ENCODE measurements around the gene CACNA1H.

Gene CACNA1H

GRCh38 chr16:1126044-1126443, 26.9 kb upstream of the CACNA1H start:
- no peaks in the 10 kb centered on the region for H3K79me1 ChIP-seq (replicated peaks; ENCODE audit: low read length, poor library complexity, severe bottlenecking)
- H2BK120ac ChIP-seq (ENCODE audit: low read depth, low read length), result no peak overlapping the region
- H3K27me3 ChIP-seq (ENCODE audit: control insufficient read depth in 1 of 2, insufficient read depth in 1 of 2, low read length in 2 of 2), result peaks cover 9 to 30% of the 10 kb centered on the region in 2 experiments
- H2BK5ac ChIP-seq (ENCODE audit: low read depth, low read length, poor library complexity, severe bottlenecking), result no peak overlapping the region
- no peak overlapping the region for H2AFZ ChIP-seq (ENCODE audit: low read depth, low read length)
- no peak overlapping the region for H3K4ac ChIP-seq (ENCODE audit: low read depth in 1 of 2, low read length in 2 of 2)
- H2AK5ac ChIP-seq (ENCODE audit: low read length, severe bottlenecking), result no peak overlapping the region
- no peak overlapping the region for H3K9ac ChIP-seq (ENCODE audit: low read length)
- WGBS, result 84% methylated on average over 15 of the region's 17 CpGs
- no peak overlapping the region for H3K18ac ChIP-seq (ENCODE audit: low read depth in 1 of 2, low read length in 2 of 2)
- no peak overlapping the region for H3K23ac ChIP-seq (ENCODE audit: low read length in 2 of 2)
- no peak overlapping the region for H4K8ac ChIP-seq (ENCODE audit: low read length)
- H3K14ac ChIP-seq (ENCODE audit: low read length in 2 of 2), result no peak overlapping the region
- peaks cover 0 to 4% of the 10 kb centered on the region in 2 experiments for H3K36me3 ChIP-seq (ENCODE audit: control insufficient read depth in 1 of 2, insufficient read depth in 2 of 2, low read depth in 1 of 2, low read length in 2 of 2)
- no peak overlapping the region for H4K91ac ChIP-seq (ENCODE audit: low read length)
- H3K27ac ChIP-seq (ENCODE audit: low read length, poor library complexity, severe bottlenecking), result no peak overlapping the region
- no peaks in the 10 kb centered on the region for H3K9me3 ChIP-seq (ENCODE audit: control insufficient read depth, low read length)
- no peak for DNase-seq
- no peak overlapping the region for H2BK15ac ChIP-seq (ENCODE audit: low read depth, poor library complexity, severe bottlenecking)
- H3K4me1 ChIP-seq (ENCODE audit: control insufficient read depth, insufficient read depth, low read depth, low read length), result no peaks in the 10 kb centered on the region
- H2BK12ac ChIP-seq (ENCODE audit: low read length in 2 of 2), result no peak overlapping the region
- no peak overlapping the region for H3K4me3 ChIP-seq (ENCODE audit: insufficient read depth in 1 of 2, low read depth in 1 of 2, low read length in 2 of 2)
- no peak overlapping the region for H3K4me2 ChIP-seq (ENCODE audit: low read length, poor library complexity, severe bottlenecking)

GRCh38 chr16:1126586-1126985, 26.3 kb upstream of the CACNA1H start:
- Histone ChIP-seq H4K91ac (ENCODE audit: low read length) (no peak overlapping the region), H4K8ac (ENCODE audit: low read length) (no peak overlapping the region), H3K4me2 (ENCODE audit: low read length, poor library complexity, severe bottlenecking) (no peak overlapping the region), H2BK120ac (ENCODE audit: low read depth, low read length) (no peak overlapping the region), H2BK12ac (ENCODE audit: low read length in 2 of 2) (no peak overlapping the region), H2BK5ac (ENCODE audit: low read depth, low read length, poor library complexity, severe bottlenecking) (no peak overlapping the region), H3K4ac (ENCODE audit: low read depth in 1 of 2, low read length in 2 of 2) (no peak overlapping the region), H3K27ac (ENCODE audit: low read length, poor library complexity, severe bottlenecking) (no peak overlapping the region), H2BK15ac (ENCODE audit: low read depth, poor library complexity, severe bottlenecking) (no peak overlapping the region), H3K79me1 (replicated peaks; ENCODE audit: low read length, poor library complexity, severe bottlenecking) (no peaks in the 10 kb centered on the region), H3K4me3 (ENCODE audit: insufficient read depth in 1 of 2, low read depth in 1 of 2, low read length in 2 of 2) (no peak overlapping the region), H3K9ac (ENCODE audit: low read length) (no peak overlapping the region), H3K14ac (ENCODE audit: low read length in 2 of 2) (no peak overlapping the region), H3K18ac (ENCODE audit: low read depth in 1 of 2, low read length in 2 of 2) (no peak overlapping the region), H2AFZ (ENCODE audit: low read depth, low read length) (no peak overlapping the region), H3K27me3 (ENCODE audit: control insufficient read depth in 1 of 2, insufficient read depth in 1 of 2, low read length in 2 of 2) (peaks cover 9 to 28% of the 10 kb centered on the region in 2 experiments), H3K23ac (ENCODE audit: low read length in 2 of 2) (no peak overlapping the region), H3K4me1 (ENCODE audit: control insufficient read depth, insufficient read depth, low read depth, low read length) (no peaks in the 10 kb centered on the region), H3K36me3 (ENCODE audit: control insufficient read depth in 1 of 2, insufficient read depth in 2 of 2, low read depth in 1 of 2, low read length in 2 of 2) (peaks cover 0 to 4% of the 10 kb centered on the region in 2 experiments), H3K9me3 (ENCODE audit: control insufficient read depth, low read length) (no peaks in the 10 kb centered on the region), H2AK5ac (ENCODE audit: low read length, severe bottlenecking) (no peak overlapping the region)
- WGBS, result 62% methylated on average over 10 of the region's 10 CpGs
- no peak for DNase-seq

GRCh38 chr16:1127101-1127500, 25.8 kb upstream of the CACNA1H start:
- H3K4me3 ChIP-seq (ENCODE audit: insufficient read depth in 1 of 2, low read depth in 1 of 2, low read length in 2 of 2), result no peak overlapping the region
- no peak overlapping the region for H3K23ac ChIP-seq (ENCODE audit: low read length in 2 of 2)
- H2AK5ac ChIP-seq (ENCODE audit: low read length, severe bottlenecking), result no peak overlapping the region
- no peaks in the 10 kb centered on the region for H3K79me1 ChIP-seq (replicated peaks; ENCODE audit: low read length, poor library complexity, severe bottlenecking)
- H2AFZ ChIP-seq (ENCODE audit: low read depth, low read length), result no peak overlapping the region
- no peak overlapping the region for H4K91ac ChIP-seq (ENCODE audit: low read length)
- no peak for DNase-seq
- WGBS, result 83% methylated on average over 16 of the region's 16 CpGs
- H3K4me2 ChIP-seq (ENCODE audit: low read length, poor library complexity, severe bottlenecking), result no peak overlapping the region
- H3K9ac ChIP-seq (ENCODE audit: low read length), result no peak overlapping the region
- H2BK12ac ChIP-seq (ENCODE audit: low read length in 2 of 2), result no peak overlapping the region
- H4K8ac ChIP-seq (ENCODE audit: low read length), result no peak overlapping the region
- H2BK5ac ChIP-seq (ENCODE audit: low read depth, low read length, poor library complexity, severe bottlenecking), result no peak overlapping the region
- H3K27me3 ChIP-seq (ENCODE audit: control insufficient read depth in 1 of 2, insufficient read depth in 1 of 2, low read length in 2 of 2), result peaks cover 4 to 28% of the 10 kb centered on the region in 2 experiments
- no peaks in the 10 kb centered on the region for H3K4me1 ChIP-seq (ENCODE audit: control insufficient read depth, insufficient read depth, low read depth, low read length)
- H3K4ac ChIP-seq (ENCODE audit: low read depth in 1 of 2, low read length in 2 of 2), result no peak overlapping the region
- H2BK15ac ChIP-seq (ENCODE audit: low read depth, poor library complexity, severe bottlenecking), result no peak overlapping the region
- H3K9me3 ChIP-seq (ENCODE audit: control insufficient read depth, low read length), result no peaks in the 10 kb centered on the region
- no peak overlapping the region for H3K14ac ChIP-seq (ENCODE audit: low read length in 2 of 2)
- peaks cover 0 to 4% of the 10 kb centered on the region in 2 experiments for H3K36me3 ChIP-seq (ENCODE audit: control insufficient read depth in 1 of 2, insufficient read depth in 2 of 2, low read depth in 1 of 2, low read length in 2 of 2)
- no peak overlapping the region for H3K27ac ChIP-seq (ENCODE audit: low read length, poor library complexity, severe bottlenecking)
- H3K18ac ChIP-seq (ENCODE audit: low read depth in 1 of 2, low read length in 2 of 2), result no peak overlapping the region
- no peak overlapping the region for H2BK120ac ChIP-seq (ENCODE audit: low read depth, low read length)

- Histone ChIP-seq H4K8ac (ENCODE audit: low read length) (no peak overlapping the region), H3K9ac (ENCODE audit: low read length) (no peak overlapping the region), H4K91ac (ENCODE audit: low read length) (no peak overlapping the region), H3K4me2 (ENCODE audit: low read length, poor library complexity, severe bottlenecking) (no peak overlapping the region), H2BK15ac (ENCODE audit: low read depth, poor library complexity, severe bottlenecking) (no peak overlapping the region), H3K9me3 (ENCODE audit: control insufficient read depth, low read length) (no peaks in the 10 kb centered on the region), H3K23ac (ENCODE audit: low read length in 2 of 2) (no peak overlapping the region), H2BK5ac (ENCODE audit: low read depth, low read length, poor library complexity, severe bottlenecking) (no peak overlapping the region), H3K4me1 (ENCODE audit: control insufficient read depth, insufficient read depth, low read depth, low read length) (no peaks in the 10 kb centered on the region), H3K36me3 (ENCODE audit: control insufficient read depth in 1 of 2, insufficient read depth in 2 of 2, low read depth in 1 of 2, low read length in 2 of 2) (peaks cover 0 to 4% of the 10 kb centered on the region in 2 experiments), H3K4ac (ENCODE audit: low read depth in 1 of 2, low read length in 2 of 2) (no peak overlapping the region), H2AFZ (ENCODE audit: low read depth, low read length) (no peak overlapping the region), H2BK12ac (ENCODE audit: low read length in 2 of 2) (no peak overlapping the region), H3K79me1 (replicated peaks; ENCODE audit: low read length, poor library complexity, severe bottlenecking) (no peaks in the 10 kb centered on the region), H3K14ac (ENCODE audit: low read length in 2 of 2) (no peak overlapping the region), H3K4me3 (ENCODE audit: insufficient read depth in 1 of 2, low read depth in 1 of 2, low read length in 2 of 2) (no peak overlapping the region), H3K27ac (ENCODE audit: low read length, poor library complexity, severe bottlenecking) (no peak overlapping the region), H3K18ac (ENCODE audit: low read depth in 1 of 2, low read length in 2 of 2) (no peak overlapping the region), H2AK5ac (ENCODE audit: low read length, severe bottlenecking) (no peak overlapping the region), H2BK120ac (ENCODE audit: low read depth, low read length) (no peak overlapping the region), H3K27me3 (ENCODE audit: control insufficient read depth in 1 of 2, insufficient read depth in 1 of 2, low read length in 2 of 2) (peaks cover 0 to 28% of the 10 kb centered on the region in 2 experiments)
- no peak for DNase-seq
- WGBS, result 90% methylated on average over 29 of the region's 31 CpGs
Observed at GRCh38 chr16:1127971-1128715, 24.8 kb upstream of the CACNA1H start.
